LNCAP (cell line): Measurements from ENCODE around the gene LIG3.

ENCODE experiments used
- TF ChIP-seq, protein P1 (sequence below): fragments of 450-650 bp; IDR thresholded peaks from 2 replicates; pipeline ENCODE4 v1.5.1; 2017; ENCODE audit warnings: mild to moderate bottlenecking

LIG3 gene

DNA sequence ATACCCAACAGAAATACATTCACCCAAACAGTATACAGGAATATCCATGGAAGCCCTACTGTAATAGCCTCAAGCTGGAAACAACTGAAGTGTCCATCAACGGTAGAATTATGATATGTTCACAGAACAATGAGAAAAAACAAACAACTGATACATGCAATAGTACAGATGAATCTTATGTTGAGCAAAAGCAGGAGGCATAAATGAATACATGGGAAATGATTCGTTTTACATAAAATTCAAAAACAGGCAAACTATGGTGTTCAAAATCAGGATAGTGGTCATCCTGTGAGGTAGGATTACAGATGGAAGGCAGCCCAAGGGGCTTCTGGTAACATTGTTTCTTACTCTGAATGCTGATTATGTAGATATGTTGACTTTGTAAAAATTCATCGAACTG, 58.1 kb downstream of the LIG3 start:
- TF ChIP-seq, protein P1, sequence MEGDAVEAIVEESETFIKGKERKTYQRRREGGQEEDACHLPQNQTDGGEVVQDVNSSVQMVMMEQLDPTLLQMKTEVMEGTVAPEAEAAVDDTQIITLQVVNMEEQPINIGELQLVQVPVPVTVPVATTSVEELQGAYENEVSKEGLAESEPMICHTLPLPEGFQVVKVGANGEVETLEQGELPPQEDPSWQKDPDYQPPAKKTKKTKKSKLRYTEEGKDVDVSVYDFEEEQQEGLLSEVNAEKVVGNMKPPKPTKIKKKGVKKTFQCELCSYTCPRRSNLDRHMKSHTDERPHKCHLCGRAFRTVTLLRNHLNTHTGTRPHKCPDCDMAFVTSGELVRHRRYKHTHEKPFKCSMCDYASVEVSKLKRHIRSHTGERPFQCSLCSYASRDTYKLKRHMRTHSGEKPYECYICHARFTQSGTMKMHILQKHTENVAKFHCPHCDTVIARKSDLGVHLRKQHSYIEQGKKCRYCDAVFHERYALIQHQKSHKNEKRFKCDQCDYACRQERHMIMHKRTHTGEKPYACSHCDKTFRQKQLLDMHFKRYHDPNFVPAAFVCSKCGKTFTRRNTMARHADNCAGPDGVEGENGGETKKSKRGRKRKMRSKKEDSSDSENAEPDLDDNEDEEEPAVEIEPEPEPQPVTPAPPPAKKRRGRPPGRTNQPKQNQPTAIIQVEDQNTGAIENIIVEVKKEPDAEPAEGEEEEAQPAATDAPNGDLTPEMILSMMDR: no peak

DNA sequence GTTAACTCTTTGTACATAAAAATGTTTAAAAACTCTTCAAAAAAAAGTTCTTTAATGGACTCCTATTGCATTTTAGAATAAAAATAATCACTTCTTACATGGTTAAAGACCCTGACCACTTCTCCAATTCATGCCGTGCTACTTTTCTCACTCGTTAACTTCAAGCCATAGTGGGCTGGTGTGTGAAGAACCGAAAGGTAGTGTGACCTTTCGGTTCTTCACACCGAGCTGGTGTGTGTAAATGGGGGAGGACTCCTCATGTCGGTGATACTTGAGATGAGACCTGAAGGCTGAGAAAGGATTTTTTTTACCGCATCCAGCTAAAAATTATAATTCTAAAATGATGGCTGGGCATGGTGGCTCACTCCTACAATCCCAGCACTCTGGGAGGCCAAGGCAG, 61.1 kb downstream of the LIG3 start:
- TF ChIP-seq, protein P1: no peak

DNA sequence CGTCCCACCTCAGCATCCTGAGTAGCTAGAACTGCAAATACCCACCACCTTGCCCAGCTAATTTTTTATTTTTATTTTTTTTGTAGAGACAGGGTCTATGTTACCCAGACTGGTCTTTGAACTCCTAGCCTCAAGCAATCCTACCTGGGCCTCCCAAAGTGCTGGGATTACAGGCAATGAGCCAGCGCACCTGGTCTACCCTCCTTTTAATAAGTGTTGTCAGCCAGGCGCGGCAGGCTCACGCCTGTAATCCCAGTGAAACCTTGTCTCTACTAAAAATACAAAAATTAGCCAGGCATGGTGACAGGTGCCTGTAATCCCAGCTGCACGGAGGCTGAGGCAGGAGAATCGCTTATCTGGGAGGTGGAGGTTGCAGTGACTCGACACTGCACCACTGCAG, 63.9 kb downstream of the LIG3 start:
- TF ChIP-seq, protein P1: no peak

DNA sequence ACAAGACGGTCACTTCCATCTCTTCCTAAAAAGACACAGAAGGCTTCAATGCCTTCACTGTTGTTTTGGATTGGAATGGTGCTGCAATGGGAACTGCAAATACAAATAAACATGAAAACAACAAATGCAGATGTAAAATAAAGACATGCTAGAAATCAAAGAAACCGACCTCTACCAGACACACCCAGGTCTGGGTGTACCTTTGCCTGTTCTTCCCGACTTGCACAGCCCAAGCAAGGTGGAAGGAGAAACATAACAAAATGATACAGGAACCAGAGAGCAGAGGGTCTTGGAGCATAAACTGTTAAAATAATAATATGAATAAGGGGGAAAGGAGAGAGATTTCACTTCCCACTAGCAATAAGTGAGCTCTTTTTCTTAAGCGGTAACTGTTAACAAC, 65.9 kb downstream of the LIG3 start:
- TF ChIP-seq, protein P1: no peak

DNA sequence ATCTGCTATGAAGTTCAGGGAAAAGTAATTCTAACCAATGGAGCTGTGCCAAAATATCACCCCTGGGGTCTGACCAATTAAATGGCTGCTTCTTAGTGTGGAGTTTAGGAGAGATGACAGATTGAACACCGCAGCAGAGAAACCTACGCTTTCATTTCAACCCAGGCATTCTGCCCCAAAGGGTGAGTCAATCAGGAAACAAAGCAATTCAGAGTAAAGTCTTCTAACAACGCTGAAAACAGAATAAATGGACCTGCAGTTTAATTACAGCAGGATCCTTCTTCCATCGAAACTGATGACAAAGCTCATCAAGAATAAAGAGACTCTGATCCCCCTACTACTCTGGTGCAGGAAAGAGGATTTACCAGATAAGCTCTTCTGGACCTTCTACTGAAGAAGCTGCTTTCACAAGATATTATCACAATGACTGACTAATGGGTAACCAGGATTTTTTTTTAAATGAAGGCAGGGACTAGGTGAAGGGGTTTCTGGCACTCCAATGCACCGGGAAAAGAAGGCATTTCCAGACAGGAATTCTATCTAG, 66.5 kb downstream of the LIG3 start:
- TF ChIP-seq, protein P1: no peak

DNA sequence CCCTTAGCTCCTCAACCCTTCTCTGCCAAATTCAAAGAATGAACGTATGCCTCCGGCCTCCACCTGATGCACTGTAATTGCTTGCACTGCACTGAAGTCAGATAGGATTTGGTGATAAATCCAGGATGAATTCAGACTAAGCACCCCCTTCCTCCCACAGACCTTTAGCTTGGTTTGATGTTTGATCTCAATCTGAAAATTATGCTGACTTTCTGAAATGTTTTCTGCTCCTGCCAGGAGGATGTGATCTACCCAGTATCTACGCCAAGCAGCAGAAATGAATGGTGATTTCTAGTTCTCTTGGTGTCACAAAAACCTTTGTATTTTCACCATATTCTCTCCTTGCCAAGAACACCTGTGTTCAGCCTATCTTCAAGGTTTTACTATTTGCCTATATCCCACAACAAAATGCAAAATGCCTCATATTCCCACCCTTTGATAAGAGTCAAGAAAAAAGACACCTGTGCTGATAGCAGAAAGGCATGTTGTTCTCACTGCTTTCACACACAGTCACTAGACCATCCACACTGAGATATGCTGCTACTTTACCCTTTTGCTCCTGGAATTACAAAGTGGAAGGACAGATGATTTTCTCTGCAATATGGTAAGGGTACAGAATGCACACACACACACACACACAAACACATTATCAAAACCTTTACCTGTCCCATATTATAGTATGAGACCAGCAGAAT, 68.5 kb downstream of the LIG3 start:
- TF ChIP-seq, protein P1: no peak

DNA sequence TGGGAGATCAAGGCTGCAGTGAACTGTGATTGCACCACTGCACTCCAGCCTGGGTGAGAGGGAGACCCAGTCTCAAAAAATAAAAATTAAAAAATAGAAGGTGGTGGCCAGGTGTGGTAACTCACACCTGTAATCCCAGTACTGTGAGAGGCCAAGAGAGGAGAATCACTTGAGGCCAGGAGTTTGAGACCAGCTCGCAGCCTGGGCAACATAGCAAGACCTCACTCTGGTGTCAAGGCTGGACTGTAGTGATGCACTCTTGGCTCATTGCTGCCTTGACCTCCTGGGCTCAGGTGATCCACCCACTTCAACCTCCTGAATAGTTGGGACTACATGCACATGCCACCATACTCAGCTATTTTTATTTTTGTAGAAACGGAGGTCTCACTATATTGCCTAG, 69.9 kb downstream of the LIG3 start:
- TF ChIP-seq, protein P1: no peak
